Endothelial cell of umbilical vein (primary cell): Measurements from ENCODE around the gene APC2. TPM values are rescaled to one million over a fixed set of nuclear protein-coding genes. Genes with fewer than 3 reads are reported as not detected.

Source experiments
- BruUV-seq: library from RNA; stranded (reverse); fragments of 400-500 nt; replicated peaks from 2 replicates; lab custom pipeline; 2021; lab: Mats Ljungman, UMichigan
- CTCF ChIA-PET: fragments of 300-600, 350-600 bp; sonication (Branson Sonifier 250); formaldehyde crosslinking; loops from one replicate; lab custom pipeline; 2021; ENCODE audit warnings: antibody characterized with exemption, inconsistent platforms; lab: Charles Lee
- POLR2A ChIA-PET: fragments of 300-600, 350-600 bp; sonication (Branson Sonifier 250); formaldehyde crosslinking; loops from one replicate; lab custom pipeline; 2021; ENCODE audit warnings: antibody characterized with exemption, inconsistent platforms; lab: Charles Lee
- DNase-seq: peaks from one replicate; pipeline ENCODE4 v3.0.0-alpha.2; 2011; ENCODE audit warnings: low read depth, low spot score
- FAIRE-seq: peaks from 2 replicates; lab custom pipeline; 2011; peaks lifted over from hg19 to GRCh38; lab: Jason Lieb, UNC
- H2AFZ ChIP-seq: 2 replicates; pipeline ENCODE4 v1.6.0; 2012; ENCODE audit warnings: low read depth, low read length, control low read depth, inconsistent platforms
- H3K27ac ChIP-seq: 2 replicates; pipeline ENCODE4 v1.5.1; 2011; ENCODE audit warnings: low read depth, mild to moderate bottlenecking, control low read depth, low read length, moderate library complexity; ENCODE audit not compliant: insufficient read depth
- H3K27me3 ChIP-seq, 2 experiments: 2 replicates each; pipeline versions ENCODE4 v1.6.0 to v1.6.1; 2011; ENCODE audit warnings: low read length in 2 of 2, mixed read lengths in 1 of 2; ENCODE audit not compliant: control insufficient read depth in 2 of 2, insufficient read depth in 2 of 2
- H3K36me3 ChIP-seq, 2 experiments: 2 replicates in 1 of 2; 3 replicates in 1 of 2; pipeline ENCODE4 v1.5.1; 2011; ENCODE audit warnings: low read length in 2 of 2, mild to moderate bottlenecking in 1 of 2, moderate library complexity in 1 of 2; ENCODE audit not compliant: control insufficient read depth in 2 of 2, insufficient read depth in 2 of 2; ENCODE audit errors: extremely low read depth in 1 of 2
- H3K4me1 ChIP-seq: 3 replicates; pipeline ENCODE4 v1.5.1; 2011; ENCODE audit warnings: mild to moderate bottlenecking, low read length; ENCODE audit not compliant: control insufficient read depth, insufficient read depth; ENCODE audit errors: extremely low read depth
- H3K4me2 ChIP-seq: 2 replicates; pipeline ENCODE4 v1.6.1; 2011; ENCODE audit warnings: low read length, control low read depth, mixed read lengths; ENCODE audit not compliant: insufficient read depth
- H3K4me3 ChIP-seq, 3 experiments: fragments of 200-600 bp in 1 of 3; sonication (generic), shearing (Covaris generic) in 1 of 3; replicated peaks in 1 of 3; 2 replicates each; pipeline ENCODE4 v1.5.1; 2011 to 2016; ENCODE audit warnings: control low read depth in 3 of 3, low read length in 3 of 3, mild to moderate bottlenecking in 2 of 3, inconsistent platforms in 1 of 3, low read depth in 1 of 3, moderate library complexity in 1 of 3; ENCODE audit not compliant: insufficient read depth in 1 of 3
- H3K79me2 ChIP-seq: 2 replicates; pipeline ENCODE4 v1.6.0; 2012; ENCODE audit warnings: low read length, inconsistent platforms; ENCODE audit not compliant: control insufficient read depth, insufficient read depth
- H3K9ac ChIP-seq: replicated peaks from 2 replicates; pipeline ENCODE3; 2011; ENCODE audit warnings: low read length, control low read depth; ENCODE audit not compliant: insufficient read depth; ENCODE audit errors: extremely low read depth
- H3K9me1 ChIP-seq: replicated peaks from 3 replicates; pipeline ENCODE4 v1.6.0; 2011; ENCODE audit warnings: mild to moderate bottlenecking, low read length; ENCODE audit not compliant: control insufficient read depth, insufficient read depth; ENCODE audit errors: extremely low read depth
- H3K9me3 ChIP-seq: replicated peaks from 2 replicates; pipeline ENCODE4 v1.5.1; 2012; ENCODE audit warnings: low read length, inconsistent platforms; ENCODE audit not compliant: control insufficient read depth, insufficient read depth
- H4K20me1 ChIP-seq: replicated peaks from 2 replicates; pipeline ENCODE3; 2011; ENCODE audit warnings: mild to moderate bottlenecking, low read length; ENCODE audit not compliant: control insufficient read depth, insufficient read depth; ENCODE audit errors: extremely low read depth
- CTCF ChIP-seq, 2 donors: IDR thresholded peaks; 1 replicate in 1 of 2; 2 replicates in 1 of 2; pipeline ENCODE4 v1.5.1; 2011; ENCODE audit warnings: low read length in 2 of 2, mild to moderate bottlenecking in 2 of 2, moderate library complexity in 2 of 2, control low read depth in 1 of 2, inconsistent platforms in 1 of 2, low read depth in 1 of 2; ENCODE audit not compliant: insufficient read depth in 1 of 2; ENCODE audit errors: extremely low read depth in 1 of 2
- EZH2 ChIP-seq: IDR thresholded peaks from 2 replicates; pipeline ENCODE4 v1.6.1; 2012; ENCODE audit warnings: borderline replicate concordance, low read depth, mild to moderate bottlenecking, moderate library complexity, low read length, inconsistent platforms; ENCODE audit not compliant: severe bottlenecking
- FOS ChIP-seq: IDR thresholded peaks from 2 replicates; pipeline ENCODE4 v1.6.1; 2011; ENCODE audit warnings: mild to moderate bottlenecking, low read length, moderate library complexity, borderline replicate concordance; ENCODE audit not compliant: insufficient read depth
- GATA2 ChIP-seq: IDR thresholded peaks from 2 replicates; pipeline ENCODE4 v1.7.0; 2011; ENCODE audit warnings: low read depth, mild to moderate bottlenecking, moderate library complexity, mixed read lengths, low read length; ENCODE audit not compliant: insufficient read length, insufficient read depth
- JUN ChIP-seq: IDR thresholded peaks from 2 replicates; pipeline ENCODE4 v1.6.1; 2011; ENCODE audit warnings: borderline replicate concordance, low read depth; ENCODE audit not compliant: insufficient read length, insufficient read depth
- MAX ChIP-seq: IDR thresholded peaks from 2 replicates; pipeline ENCODE4 v1.6.1; 2011; ENCODE audit not compliant: insufficient read depth, insufficient read length
- MYC ChIP-seq: IDR thresholded peaks from one replicate; pipeline ENCODE4 v1.6.1; 2011; ENCODE audit warnings: mild to moderate bottlenecking, low read depth, low read length
- POLR2A ChIP-seq: IDR thresholded peaks from 2 replicates; pipeline ENCODE4 v1.6.1; 2012; ENCODE audit warnings: low read depth, mild to moderate bottlenecking, control low read depth, low read length
- POLR2AphosphoS5 ChIP-seq: IDR thresholded peaks from 2 replicates; pipeline ENCODE4 v1.6.1; 2012; ENCODE audit warnings: low read depth, mild to moderate bottlenecking, control low read depth, low read length, moderate library complexity; ENCODE audit not compliant: insufficient read depth
- dilution Hi-C: fragments of 300-500 bp; cut with MboI; formaldehyde crosslinking; loops from one replicate; pipeline ENCODE4 v1.15.0; 2019; ENCODE audit warnings: low sequenced_read_pairs; ENCODE audit not compliant: extremely low pct_ligation_motif_present
- intact Hi-C: fragments of 100-400 bp; cut with micrococcal nuclease; formaldehyde crosslinking; loops from one replicate; pipeline ENCODE4 v1.10.0; 2022
- polyA plus RNA-seq, 4 experiments: library from polyadenylated mRNA; depleted of rRNA in 3 of 4; stranded (reverse) in 3 of 4; unstranded in 1 of 4; fragments of >200 nt; gene quantifications; 2 replicates each; pipeline versions ENCODE4 v1.2.1 to v1.2.3, GENCODE V29; 2011 to 2012; ENCODE audit warnings: missing spikeins in 1 of 4
- total RNA-seq: library from RNA; stranded (reverse); gene quantifications from 2 replicates; pipeline ENCODE4 v1.2.3, GENCODE V29; 2021

The APC2 gene
- total and polyA plus RNA-seq, 2 donors (not counting 3 experiments of a cell fraction or from before 2014, with no cell fraction given) = 0.01 to 0.04 TPM

- no peak overlapping the region for H3K9ac ChIP-seq
- CTCF ChIA-PET = no interaction called here
- FAIRE-seq (no peak), DNase-seq (no peak)
- H3K9me1 ChIP-seq = no peaks in the 10 kb centered on the region
- H3K9me3 ChIP-seq = no peaks in the 10 kb centered on the region
- dilution Hi-C loops (no loop called here), intact Hi-C loops (no loop called here)
- TF ChIP-seq GATA2 = no peak
- TF ChIP-seq MAX = no peak
- TF ChIP-seq MYC = no peak
- no peak for TF ChIP-seq EZH2
- no peak for TF ChIP-seq FOS
- no peak for TF ChIP-seq CTCF (IDR thresholded peaks at IDR 0.05; ENCODE audit: extremely low read depth in 1 of 2, insufficient read depth in 1 of 2, low read depth in 1 of 2, low read length in 2 of 2)
- TF ChIP-seq POLR2AphosphoS5 = no peak
- TF ChIP-seq POLR2A = no peak
- TF ChIP-seq JUN = no peak
- H3K4me2 ChIP-seq = no peak overlapping the region
- H4K20me1 ChIP-seq = no peaks in the 10 kb centered on the region
- H3K4me3 ChIP-seq = no peak overlapping the region
- no TSS peak for BruUV-seq
- H3K79me2 ChIP-seq = no peaks in the 10 kb centered on the region
- no peak overlapping the region for H2AFZ ChIP-seq
- POLR2A ChIA-PET = no interaction called here
- H3K27ac ChIP-seq = no peak overlapping the region
- H3K27me3 ChIP-seq = peaks cover 0 to 6% of the 10 kb centered on the region in 2 experiments
- no peaks in the 10 kb centered on the region for H3K36me3 ChIP-seq
- peaks cover 10% of the 10 kb centered on the region for H3K4me1 ChIP-seq
These were observed 37.8 kb downstream of the APC2 start for GRCh38 chr19:1487576-1488281.
